K562 (cell line): ENCODE data around the gene NUP214. TPM values are rescaled to one million over a fixed set of nuclear protein-coding genes. Genes with fewer than 3 reads are reported as not detected.

Experiments used
- ATAC-seq: fragments of 200-7000 bp; cut with Tn5 transposase; 3 replicates; pipeline ENCODE4 v1.9.1; 2020; ENCODE audit warnings: moderate library complexity
- BruUV-seq: library from RNA; stranded (reverse); fragments of 400-500 nt; replicated peaks from 2 replicates; lab custom pipeline; 2021; lab: Mats Ljungman, UMichigan
- CTCF ChIA-PET: fragments of 300-600 bp; formaldehyde crosslinking; extraction: SDS; loops from one replicate; lab custom pipeline; 2021; ENCODE audit warnings: low intra/inter-chr PET ratio; lab: Yijun Ruan, JAX
- POLR2A ChIA-PET: fragments of 300-600, 350-650 bp; sonication (Branson Sonifier 250); formaldehyde crosslinking; extraction: SDS; loops from one replicate; lab custom pipeline; 2021; ENCODE audit warnings: antibody characterized with exemption, inconsistent platforms; lab: Yijun Ruan, JAX
- DNase-seq, 4 experiments: peaks; one replicate each; pipeline versions ENCODE4 v3.0.0 to v3.0.0-alpha.2; 2011 to 2018; ENCODE audit warnings: low spot score in 3 of 4, mixed read lengths in 3 of 4; ENCODE audit errors: extremely low read depth in 1 of 4
- FAIRE-seq: peaks from 2 replicates; lab custom pipeline; 2011; peaks lifted over from hg19 to GRCh38; lab: Jason Lieb, UNC
- H2AFZ ChIP-seq: 2 replicates; pipeline ENCODE4 v1.6.0; 2011; ENCODE audit warnings: low read depth, low read length, control low read depth, inconsistent platforms
- H3K27ac ChIP-seq: fragments of 200-600 bp; 3 replicates; pipeline ENCODE4 v1.8.0; 2011; ENCODE audit warnings: low read depth, mild to moderate bottlenecking, control low read depth, inconsistent platforms, low read length, moderate library complexity, mixed read lengths; ENCODE audit errors: extremely low read depth
- H3K27me3 ChIP-seq, 2 experiments: fragments of 300-600 bp in 1 of 2; 2 replicates in 1 of 2; 3 replicates in 1 of 2; pipeline versions ENCODE4 v1.6.0 to v1.8.0; 2011; ENCODE audit warnings: inconsistent platforms in 2 of 2, low read length in 2 of 2, mild to moderate bottlenecking in 1 of 2, mixed read lengths in 1 of 2, moderate library complexity in 1 of 2; ENCODE audit not compliant: control insufficient read depth in 2 of 2, insufficient read depth in 2 of 2
- H3K36me3 ChIP-seq: fragments of 300-600 bp; 3 replicates; pipeline ENCODE4 v1.8.0; 2011; ENCODE audit warnings: mild to moderate bottlenecking, low read length, inconsistent platforms; ENCODE audit not compliant: control insufficient read depth, insufficient read depth
- H3K4me1 ChIP-seq, 2 experiments: fragments of 200-600 bp in 1 of 2; replicated peaks in 1 of 2; 2 replicates in 1 of 2; 3 replicates in 1 of 2; pipeline versions ENCODE4 v1.5.1 to v1.8.0; 2011; ENCODE audit warnings: inconsistent platforms in 2 of 2, low read length in 2 of 2, mild to moderate bottlenecking in 1 of 2, mixed read lengths in 1 of 2, moderate library complexity in 1 of 2; ENCODE audit not compliant: control insufficient read depth in 2 of 2, insufficient read depth in 2 of 2
- H3K4me2 ChIP-seq: 2 replicates; pipeline ENCODE4 v1.6.1; 2011; ENCODE audit warnings: low read length, control low read depth, inconsistent platforms, mixed read lengths; ENCODE audit not compliant: insufficient read depth
- H3K4me3 ChIP-seq: fragments of 200-600 bp; sonication (generic), shearing (Covaris generic); 2 replicates; pipeline ENCODE4 v1.5.1; 2016; ENCODE audit warnings: control low read depth, inconsistent platforms
- H3K79me2 ChIP-seq: fragments of 200-600 bp; 3 replicates; pipeline ENCODE4 v1.8.0; 2011; ENCODE audit warnings: low read length, inconsistent platforms; ENCODE audit not compliant: control insufficient read depth, insufficient read depth
- H3K9ac ChIP-seq, 2 experiments: 2 replicates each; pipeline versions ENCODE4 v1.6.0 to v1.6.1; 2011; ENCODE audit warnings: low read depth in 2 of 2, low read length in 2 of 2, control low read depth in 1 of 2, inconsistent platforms in 1 of 2, mild to moderate bottlenecking in 1 of 2, mixed read lengths in 1 of 2; ENCODE audit not compliant: insufficient read depth in 1 of 2
- H3K9me1 ChIP-seq: one replicate; pipeline ENCODE4 v1.6.0; 2011; ENCODE audit warnings: inconsistent platforms, mild to moderate bottlenecking, low read length, moderate library complexity; ENCODE audit not compliant: control insufficient read depth, insufficient read depth
- H3K9me3 ChIP-seq: replicated peaks from 2 replicates; pipeline ENCODE4 v1.5.1; 2011; ENCODE audit warnings: low read depth, low read length, inconsistent platforms; ENCODE audit not compliant: control insufficient read depth, insufficient read depth
- H4K20me1 ChIP-seq: replicated peaks from 2 replicates; pipeline ENCODE4 v1.6.1; 2011; ENCODE audit warnings: low read length, inconsistent platforms, mixed read lengths; ENCODE audit not compliant: control insufficient read depth, insufficient read depth
- DACH1 ChIP-seq: fragments of 450-650 bp; IDR thresholded peaks from 2 replicates; pipeline ENCODE4 v1.6.1; 2018; ENCODE audit not compliant: partially characterized antibody
- WGBS: fragments of 100-300 bp; shearing (Covaris generic); methylation state at CpG from one replicate; pipeline ENCODE4 v1.1.6; 2016; ENCODE audit warnings: low coverage, mixed read lengths; ENCODE audit not compliant: insufficient coverage; ENCODE audit errors: missing lambda C conversion rate; 5-methylcytosine and 5-hydroxymethylcytosine counted together
- in situ Hi-C: fragments of 300-500 bp; cut with MboI; formaldehyde crosslinking; loops from 4 replicates; pipeline ENCODE4 v1.15.0; 2018; ENCODE audit warnings: inconsistent platforms, mixed read lengths
- intact Hi-C: fragments of 100-400 bp; cut with micrococcal nuclease; formaldehyde crosslinking; loops from 2 replicates; pipeline ENCODE4 v1.14.2; 2022
- polyA plus RNA-seq, 8 experiments: library from polyadenylated mRNA; depleted of rRNA in 4 of 8; stranded (reverse) in 5 of 8; unstranded in 3 of 8; fragments of >200 nt; fragmentation: Nextera tagmentation in 2 of 8; fragmentation: Illumina TruSeq in 1 of 8; extraction: Ambion mirVana in 2 of 8; extraction: Trizol in 1 of 8; gene quantifications; 2 replicates each; pipeline versions ENCODE4 v1.2.1 to v1.2.3, GENCODE V29; 2011 to 2014; ENCODE audit warnings: inconsistent platforms in 1 of 8, missing spikeins in 1 of 8
- total RNA-seq, 7 experiments: library from RNA; depleted of rRNA in 6 of 7; stranded (reverse); fragments of >200 nt in 6 of 7; fragmentation: Illumina TruSeq in 2 of 7; extraction: Trizol in 2 of 7; gene quantifications; 2 replicates each; pipeline versions ENCODE4 v1.2.1 to v1.2.3, GENCODE V29; 2011 to 2021; ENCODE audit warnings: low replicate concordance in 1 of 7
- TF ChIP-seq, protein P1 (sequence below): sonication (generic); formaldehyde crosslinking; IDR thresholded peaks from 2 replicates; pipeline ENCODE4 v1.8.1; 2023; ENCODE audit warnings: mild to moderate bottlenecking, missing genetic modification reagents, moderate library complexity
- TF ChIP-seq, protein P2 (sequence below): fragments of 250-450 bp; sonication (Bioruptor Pico); IDR thresholded peaks from 2 replicates; pipeline ENCODE4 v1.5.0; 2021; ENCODE audit warnings: mild to moderate bottlenecking, borderline replicate concordance

Gene NUP214
- total and polyA plus RNA-seq, 9 of the 15 experiments (the other 6 are each of a cell fraction or from before 2014, with no cell fraction given) = 56.9 to 332 (median 97.1) TPM

DNA sequence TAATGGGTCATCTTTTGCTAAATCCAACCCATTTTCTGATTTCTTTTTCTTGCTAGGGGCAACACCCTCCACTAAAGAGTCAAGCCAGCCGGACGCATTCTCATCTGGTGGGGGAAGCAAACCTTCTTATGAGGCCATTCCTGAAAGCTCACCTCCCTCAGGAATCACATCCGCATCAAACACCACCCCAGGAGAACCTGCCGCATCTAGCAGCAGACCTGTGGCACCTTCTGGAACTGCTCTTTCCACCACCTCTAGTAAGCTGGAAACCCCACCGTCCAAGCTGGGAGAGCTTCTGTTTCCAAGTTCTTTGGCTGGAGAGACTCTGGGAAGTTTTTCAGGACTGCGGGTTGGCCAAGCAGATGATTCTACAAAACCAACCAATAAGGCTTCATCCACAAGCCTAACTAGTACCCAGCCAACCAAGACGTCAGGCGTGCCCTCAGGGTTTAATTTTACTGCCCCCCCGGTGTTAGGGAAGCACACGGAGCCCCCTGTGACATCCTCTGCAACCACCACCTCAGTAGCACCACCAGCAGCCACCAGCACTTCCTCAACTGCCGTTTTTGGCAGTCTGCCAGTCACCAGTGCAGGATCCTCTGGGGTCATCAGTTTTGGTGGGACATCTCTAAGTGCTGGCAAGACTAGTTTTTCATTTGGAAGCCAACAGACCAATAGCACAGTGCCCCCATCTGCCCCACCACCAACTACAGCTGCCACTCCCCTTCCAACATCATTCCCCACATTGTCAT lies 72.0 kb downstream of the NUP214 start:
- no peak overlapping the region for H3K27ac ChIP-seq
- in situ Hi-C loops = no loop called here
- POLR2A ChIA-PET = interaction anchor here (0.5 to 17.8 kb wide), 26 partner anchors 8 to 240 kb away, joined by 3 to 264 read pairs (median 4); partner anchors contain the start of gene NUP214
- WGBS = 91% methylated on average over 11 of the region's 11 CpGs
- H4K20me1 ChIP-seq = no peaks in the 10 kb centered on the region; the same call in 1 of the 2 replicates
- no peaks in the 10 kb centered on the region for H3K79me2 ChIP-seq
- DNase-seq (peak in 3 of 4 experiments; percentile 58 to 73 (median 70)), FAIRE-seq (no peak), ATAC-seq (peak; percentile 21)
- peaks cover 0 to 4% of the 10 kb centered on the region in 2 experiments; a peak in 1 of 5 replicates for H3K4me1 ChIP-seq
- H3K27me3 ChIP-seq = no peaks in the 10 kb centered on the region
- BruUV-seq = TSS peak; percentile 28
- peaks cover 92% of the 10 kb centered on the region for H3K36me3 ChIP-seq
- TF ChIP-seq, protein P1, sequence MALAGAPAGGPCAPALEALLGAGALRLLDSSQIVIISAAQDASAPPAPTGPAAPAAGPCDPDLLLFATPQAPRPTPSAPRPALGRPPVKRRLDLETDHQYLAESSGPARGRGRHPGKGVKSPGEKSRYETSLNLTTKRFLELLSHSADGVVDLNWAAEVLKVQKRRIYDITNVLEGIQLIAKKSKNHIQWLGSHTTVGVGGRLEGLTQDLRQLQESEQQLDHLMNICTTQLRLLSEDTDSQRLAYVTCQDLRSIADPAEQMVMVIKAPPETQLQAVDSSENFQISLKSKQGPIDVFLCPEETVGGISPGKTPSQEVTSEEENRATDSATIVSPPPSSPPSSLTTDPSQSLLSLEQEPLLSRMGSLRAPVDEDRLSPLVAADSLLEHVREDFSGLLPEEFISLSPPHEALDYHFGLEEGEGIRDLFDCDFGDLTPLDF = peak; percentile 58; the same call in 1 of the 2 replicates
- TF ChIP-seq, protein P2, sequence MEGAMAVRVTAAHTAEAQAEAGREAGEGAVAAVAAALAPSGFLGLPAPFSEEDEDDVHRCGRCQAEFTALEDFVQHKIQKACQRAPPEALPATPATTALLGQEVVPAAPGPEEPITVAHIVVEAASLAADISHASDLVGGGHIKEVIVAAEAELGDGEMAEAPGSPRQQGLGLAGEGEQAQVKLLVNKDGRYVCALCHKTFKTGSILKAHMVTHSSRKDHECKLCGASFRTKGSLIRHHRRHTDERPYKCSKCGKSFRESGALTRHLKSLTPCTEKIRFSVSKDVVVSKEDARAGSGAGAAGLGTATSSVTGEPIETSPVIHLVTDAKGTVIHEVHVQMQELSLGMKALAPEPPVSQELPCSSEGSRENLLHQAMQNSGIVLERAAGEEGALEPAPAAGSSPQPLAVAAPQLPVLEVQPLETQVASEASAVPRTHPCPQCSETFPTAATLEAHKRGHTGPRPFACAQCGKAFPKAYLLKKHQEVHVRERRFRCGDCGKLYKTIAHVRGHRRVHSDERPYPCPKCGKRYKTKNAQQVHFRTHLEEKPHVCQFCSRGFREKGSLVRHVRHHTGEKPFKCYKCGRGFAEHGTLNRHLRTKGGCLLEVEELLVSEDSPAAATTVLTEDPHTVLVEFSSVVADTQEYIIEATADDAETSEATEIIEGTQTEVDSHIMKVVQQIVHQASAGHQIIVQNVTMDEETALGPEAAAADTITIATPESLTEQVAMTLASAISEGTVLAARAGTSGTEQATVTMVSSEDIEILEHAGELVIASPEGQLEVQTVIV = no peak
- TF ChIP-seq DACH1 = no peak
- CTCF ChIA-PET = interaction anchor here (0.6 kb wide), 1 partner anchor 158 kb away, joined by 3 read pairs; no protein-coding TSS in a partner anchor
- intact Hi-C loops = no loop called here
- H3K4me2 ChIP-seq = no peak overlapping the region
- H3K9ac ChIP-seq = no peak overlapping the region
- no peaks in the 10 kb centered on the region for H3K9me3 ChIP-seq
- no peak overlapping the region for H3K4me3 ChIP-seq
- no peaks in the 10 kb centered on the region for H3K9me1 ChIP-seq
- H2AFZ ChIP-seq = no peak overlapping the region
